Activated CD4-positive, alpha-beta T cell treated with anti-CD3 and anti-CD28 coated beads for 24 hours (primary cell): ENCODE measurements around the gene ACP7.

ENCODE experiments used
- DNase-seq, 2 donors: peaks; one replicate each; pipeline ENCODE4 v3.0.0-alpha.2; 2020; ENCODE audit warnings: low read depth in 2 of 2

The ACP7 gene

DNA sequence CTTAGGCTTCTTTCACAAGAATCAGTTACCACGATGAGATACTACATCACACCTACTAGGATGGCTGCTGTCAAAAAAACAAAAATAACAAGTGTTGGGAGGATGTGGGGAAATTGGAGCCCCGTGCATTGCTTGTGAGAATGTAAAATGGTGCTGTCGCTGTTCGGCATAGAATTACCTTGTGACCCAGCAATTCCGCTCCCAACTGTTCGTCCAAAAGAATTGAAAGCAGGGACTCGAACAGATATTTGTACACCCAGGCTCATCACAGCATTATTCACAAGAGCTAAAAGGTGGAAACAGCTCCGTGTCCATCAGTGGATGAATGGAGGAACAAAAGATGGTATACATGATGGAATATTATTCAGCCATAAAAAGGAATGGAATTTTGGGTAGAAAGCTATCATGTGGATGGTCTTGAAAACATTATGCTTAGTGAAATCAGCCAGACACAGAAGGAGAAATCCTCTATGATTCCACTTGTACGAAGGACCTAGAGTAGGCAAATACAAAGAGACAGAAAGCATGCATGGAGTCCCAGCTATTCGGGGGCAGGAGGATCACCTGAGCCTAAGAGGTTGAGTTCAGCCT, 64.9 kb downstream of the ACP7 start:
- DNase-seq, result no peak

DNA sequence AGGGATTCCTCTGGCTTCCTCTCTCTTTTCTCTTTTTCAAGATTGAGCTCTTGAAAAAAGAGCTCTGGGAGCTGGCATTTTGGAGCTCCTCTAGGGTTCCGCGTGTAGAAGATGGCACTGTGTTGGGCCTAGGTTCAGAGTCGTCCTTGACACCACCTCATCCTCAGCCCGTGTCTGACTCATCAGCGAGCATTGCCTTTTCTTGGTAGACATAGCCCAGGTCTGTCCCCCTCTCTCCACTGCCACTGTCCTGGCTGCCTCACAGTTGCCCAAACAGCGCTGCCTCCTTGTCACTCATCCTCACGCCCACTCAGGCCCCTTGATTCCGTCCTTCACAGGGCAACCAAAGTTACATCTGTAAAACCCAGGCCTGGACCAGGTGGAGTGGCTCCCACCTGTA, 66.1 kb downstream of the ACP7 start:
- DNase-seq, result no peak

DNA sequence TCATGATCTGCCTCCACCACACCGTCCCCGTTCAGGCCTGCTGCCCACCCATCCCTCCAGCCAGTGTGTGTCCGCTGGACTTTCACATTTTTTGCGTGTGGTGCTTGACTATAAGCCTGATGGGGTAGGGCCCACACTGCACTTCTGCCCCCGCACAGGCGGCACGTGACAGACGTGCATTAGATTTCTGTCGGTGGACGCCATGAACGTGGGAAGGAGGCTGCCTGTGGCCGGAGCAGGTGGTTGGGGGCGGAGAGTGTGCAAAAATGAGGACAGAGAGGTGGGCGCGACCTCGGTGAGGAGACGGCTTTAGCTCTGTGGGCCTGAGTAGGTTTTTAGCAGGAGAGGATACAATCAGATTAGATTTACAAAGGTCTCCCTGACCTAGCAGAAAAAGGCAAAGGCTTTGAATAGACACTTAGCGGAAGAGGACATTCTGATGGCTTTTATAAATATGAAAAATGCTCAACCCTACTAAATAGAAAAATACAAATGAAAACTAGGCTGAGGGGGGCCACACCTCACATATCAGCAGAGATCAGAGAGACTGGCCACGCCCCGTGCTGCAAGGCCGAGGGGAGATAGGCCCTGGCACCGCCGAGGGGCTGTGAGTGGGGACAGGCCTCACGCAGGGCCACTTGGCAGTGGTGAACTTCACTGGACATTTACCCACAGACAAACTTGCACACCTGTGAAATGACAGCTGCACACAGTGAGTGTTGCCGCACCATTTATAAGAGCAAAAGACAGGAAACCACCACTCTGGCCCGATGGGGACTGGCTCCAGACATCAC, 66.8 kb downstream of the ACP7 start:
- no peak for DNase-seq

DNA sequence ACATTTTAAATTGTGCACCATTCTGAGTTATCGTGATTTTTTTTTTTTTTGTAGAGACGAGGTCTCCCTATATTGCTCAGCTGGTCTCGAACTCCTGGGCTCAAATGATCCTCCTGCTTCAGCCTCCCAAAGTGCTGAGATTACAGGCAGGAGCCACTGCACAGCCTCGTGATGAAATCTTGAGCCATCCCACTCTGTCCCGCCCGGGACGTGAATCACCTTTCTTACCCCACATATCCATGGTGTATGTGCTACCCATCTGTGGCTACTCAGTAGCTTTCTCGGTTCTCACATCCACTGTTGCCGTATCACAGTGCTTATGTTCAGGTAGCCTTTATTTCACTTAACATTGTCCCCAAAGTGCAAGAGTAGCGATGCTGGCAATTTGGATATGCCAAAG, 67.9 kb downstream of the ACP7 start:
- DNase-seq, result no peak

- DNase-seq, result no peak
Observed at GRCh38 chr19:39154100-39154628, 70.0 kb downstream of the ACP7 start.

DNA sequence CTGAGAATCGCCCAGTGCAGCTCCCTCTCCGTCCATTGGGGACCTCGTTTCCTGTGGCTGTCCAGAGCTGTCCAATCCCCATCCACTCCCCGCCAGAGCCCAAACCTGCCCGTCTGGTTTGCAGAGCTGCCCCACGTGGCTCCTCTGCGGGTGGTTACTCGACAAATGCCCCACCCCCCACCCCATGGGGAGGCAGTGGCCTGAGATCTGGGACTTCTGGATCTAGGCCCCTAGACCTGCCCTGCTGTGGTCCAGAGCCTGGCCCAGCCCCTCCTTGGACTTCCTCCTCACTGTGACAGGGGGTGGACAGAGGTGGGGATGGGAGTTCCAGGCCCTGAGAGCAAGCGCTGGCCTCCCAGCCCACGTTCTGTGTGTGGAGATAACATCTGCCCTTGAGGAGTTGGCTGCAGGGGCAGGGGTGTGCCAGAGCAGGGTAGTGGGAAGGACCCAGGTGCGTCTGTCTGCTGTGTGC, 70.5 kb downstream of the ACP7 start:
- no peak for DNase-seq

DNA sequence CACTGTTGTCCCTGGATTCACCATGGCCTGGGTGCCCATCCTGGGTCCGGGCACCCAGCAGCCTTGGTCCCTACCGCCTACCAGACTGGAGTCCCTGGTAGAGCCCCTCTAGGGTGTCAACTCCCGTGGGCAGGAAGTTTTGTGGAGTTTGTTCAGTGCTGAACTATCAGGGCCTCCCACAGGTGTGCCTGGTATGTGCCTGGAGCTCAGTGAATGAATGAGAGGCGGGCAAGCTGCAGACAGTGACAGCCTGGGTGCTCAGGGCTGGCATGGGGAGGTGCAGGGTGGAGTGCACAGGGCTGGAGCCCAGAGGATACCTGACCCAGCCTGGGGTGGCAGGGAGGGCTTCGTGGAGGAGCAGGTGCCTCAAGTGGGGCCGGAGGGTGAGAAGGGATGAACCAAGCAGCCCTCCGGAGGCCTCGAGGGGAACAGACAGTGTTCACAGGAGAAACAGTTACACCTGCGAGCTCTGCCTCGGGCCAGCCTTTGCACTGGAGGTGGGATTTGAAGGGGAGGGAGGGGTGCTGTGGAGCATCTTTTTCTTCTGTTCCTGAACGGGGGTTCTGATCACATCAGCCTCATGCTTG, 71.0 kb downstream of the ACP7 start:
- no peak for DNase-seq

DNA sequence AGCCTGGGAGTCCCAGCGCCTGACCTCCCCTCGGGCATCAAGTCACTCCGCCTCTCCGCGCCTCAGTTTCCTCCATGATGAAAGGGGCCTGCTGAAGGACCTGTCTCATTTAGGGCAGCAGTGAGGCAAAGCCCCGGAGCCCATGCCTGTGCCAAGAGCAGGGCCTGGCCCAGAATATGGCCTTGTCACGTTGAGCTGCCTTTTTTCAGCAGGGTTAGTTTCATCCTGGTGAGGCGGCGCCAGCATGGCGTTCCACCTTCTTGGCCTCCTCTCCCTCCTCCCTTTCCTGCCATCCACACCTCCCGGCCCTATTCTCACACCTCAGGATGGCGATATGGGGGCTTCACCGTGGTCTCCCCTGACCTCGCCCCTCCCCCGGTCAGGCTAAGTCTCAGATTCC, 71.6 kb downstream of the ACP7 start:
- DNase-seq, result no peak

- DNase-seq, result no peak
Observed at GRCh38 chr19:39156326-39157230, 72.4 kb downstream of the ACP7 start.

- DNase-seq, result no peak
Observed at GRCh38 chr19:39157275-39157996, 73.3 kb downstream of the ACP7 start.

- DNase-seq, result no peak
Observed at GRCh38 chr19:39157997-39158389, 73.8 kb downstream of the ACP7 start.

DNA sequence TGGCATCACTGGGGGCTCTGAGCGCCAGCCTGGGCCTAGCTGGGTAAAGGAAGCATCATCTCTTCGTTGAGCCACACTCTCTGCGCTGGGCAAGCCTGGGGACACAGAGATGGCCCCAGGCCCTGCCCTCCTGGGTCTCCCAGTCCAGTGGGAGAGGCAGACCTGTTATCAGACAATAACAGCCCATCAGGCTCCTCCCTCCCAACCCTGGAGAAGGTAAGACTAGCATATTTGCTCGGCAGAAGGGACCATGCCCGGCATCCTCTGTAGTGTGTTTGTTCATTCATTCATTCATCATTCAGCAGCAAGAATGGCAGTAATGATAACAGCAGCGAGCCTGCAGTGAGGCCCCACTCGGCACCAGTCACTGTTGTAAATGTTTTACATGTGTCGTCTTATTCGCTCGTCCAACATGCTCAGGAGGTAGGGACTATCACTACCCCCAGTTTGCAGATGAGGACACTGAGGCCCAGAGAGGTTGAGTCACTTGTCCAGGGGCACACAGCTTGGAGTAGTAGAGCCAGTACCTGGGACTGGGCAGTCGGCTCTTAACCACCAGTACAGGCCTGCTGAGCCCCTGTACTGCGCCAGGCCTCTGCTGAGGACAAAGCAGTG, 74.6 kb downstream of the ACP7 start:
- DNase-seq, result no peak

- DNase-seq, result no peak
Observed at GRCh38 chr19:39160523-39160861, 76.3 kb downstream of the ACP7 start.
